GM12878 (cell line): ENCODE data around the gene PPP1R7. TPM values are rescaled to one million over a fixed set of nuclear protein-coding genes. Genes with fewer than 3 reads are reported as not detected.

Source experiments
- ATAC-seq: fragments of 200-7000 bp; cut with Tn5 transposase; 3 replicates; pipeline ENCODE4 v1.9.1; 2020; ENCODE audit warnings: mild to moderate bottlenecking, moderate library complexity
- BruUV-seq: library from RNA; stranded (reverse); fragments of 400-500 nt; replicated peaks from 2 replicates; lab custom pipeline; 2021; lab: Mats Ljungman, UMichigan
- CTCF ChIA-PET: fragments of 300-600 bp; sonication (Branson Sonifier 250); formaldehyde crosslinking; extraction: SDS; loops from one replicate; lab custom pipeline; 2021; ENCODE audit warnings: inconsistent platforms; lab: Yijun Ruan, JAX
- POLR2A ChIA-PET: fragments of 350-600 bp; formaldehyde crosslinking; extraction: SDS; loops from one replicate; lab custom pipeline; 2021; ENCODE audit warnings: inconsistent platforms; lab: Charles Lee
- RAD21 ChIA-PET: fragments of 300-600 bp; sonication (Branson Sonifier 250); formaldehyde crosslinking; loops from one replicate; lab custom pipeline; 2023; ENCODE audit warnings: antibody characterized with exemption; ENCODE audit not compliant: unreplicated experiment; lab: Charles Lee
- SMC1A ChIA-PET: fragments of 300-600 bp; sonication (Branson Sonifier 250); formaldehyde crosslinking; loops from one replicate; lab custom pipeline; 2023; ENCODE audit not compliant: unreplicated experiment, uncharacterized antibody; lab: Charles Lee
- DNase-seq: peaks from one replicate; pipeline ENCODE4 v3.0.0-alpha.2; 2011; ENCODE audit warnings: low read depth, low spot score
- FAIRE-seq: peaks from 3 replicates; lab custom pipeline; 2011; peaks lifted over from hg19 to GRCh38; lab: Jason Lieb, UNC
- H2AFZ ChIP-seq: 2 replicates; pipeline ENCODE4 v1.6.0; 2011; ENCODE audit warnings: low read depth, low read length, control low read depth; ENCODE audit not compliant: control insufficient read depth
- H3K27ac ChIP-seq: 2 replicates; pipeline ENCODE4 v1.5.1; 2011; ENCODE audit warnings: control low read depth; ENCODE audit not compliant: control insufficient read depth, insufficient read depth
- H3K27me3 ChIP-seq, 2 experiments: replicated peaks in 1 of 2; 2 replicates each; pipeline versions ENCODE4 v1.6.0 to v1.6.1; 2011; ENCODE audit warnings: low read length in 1 of 2; ENCODE audit not compliant: control insufficient read depth in 2 of 2, insufficient read depth in 2 of 2
- H3K36me3 ChIP-seq, 2 experiments: 2 replicates each; pipeline ENCODE4 v1.5.1; 2011; ENCODE audit warnings: low read length in 1 of 2; ENCODE audit not compliant: control insufficient read depth in 2 of 2, insufficient read depth in 2 of 2
- H3K4me1 ChIP-seq: 2 replicates; pipeline ENCODE4 v1.6.1; 2011; ENCODE audit warnings: mild to moderate bottlenecking, low read length, moderate library complexity, mixed read lengths; ENCODE audit not compliant: control insufficient read depth, insufficient read depth
- H3K4me2 ChIP-seq: 2 replicates; pipeline ENCODE4 v1.6.0; 2011; ENCODE audit warnings: control low read depth; ENCODE audit not compliant: control insufficient read depth, insufficient read depth
- H3K4me3 ChIP-seq: fragments of 200-600 bp; sonication (generic); 2 replicates; pipeline ENCODE4 v1.5.1; 2016
- H3K79me2 ChIP-seq: 2 replicates; pipeline ENCODE4 v1.6.0; 2011; ENCODE audit warnings: low read length; ENCODE audit not compliant: control insufficient read depth, insufficient read depth
- H3K9ac ChIP-seq: 2 replicates; pipeline ENCODE4 v1.8.0; 2011; ENCODE audit warnings: low read length, control low read depth, mixed read lengths; ENCODE audit not compliant: control insufficient read depth, insufficient read depth
- H3K9me3 ChIP-seq: replicated peaks from 3 replicates; pipeline ENCODE4 v1.5.1; 2011; ENCODE audit warnings: mild to moderate bottlenecking, low read length; ENCODE audit not compliant: control insufficient read depth, insufficient read depth
- H4K20me1 ChIP-seq: 2 replicates; pipeline ENCODE4 v1.6.0; 2011; ENCODE audit not compliant: control insufficient read depth, insufficient read depth
- CBFB ChIP-seq: IDR thresholded peaks from 2 replicates; pipeline ENCODE4 v1.6.1; 2016; ENCODE audit warnings: antibody characterized with exemption, low read depth
- CREB1 ChIP-seq: IDR thresholded peaks from 2 replicates; pipeline ENCODE4 v1.6.1; 2012; ENCODE audit warnings: low read depth, mild to moderate bottlenecking, inconsistent platforms
- EP300 ChIP-seq, 2 experiments: fragments of 150-350 bp in 1 of 2; IDR thresholded peaks; 2 replicates each; pipeline ENCODE4 v1.6.1; 2011 to 2012; ENCODE audit warnings: low read depth in 2 of 2, low read length in 2 of 2, borderline replicate concordance in 1 of 2, improper control_type of control experiment in 1 of 2, inconsistent platforms in 1 of 2; ENCODE audit not compliant: control insufficient read depth in 1 of 2
- GABPA ChIP-seq: IDR thresholded peaks from 2 replicates; pipeline ENCODE4 v1.6.1; 2014; ENCODE audit warnings: antibody characterized with exemption, low read depth, mild to moderate bottlenecking, inconsistent platforms
- HDGF ChIP-seq: fragments of 450-650 bp; IDR thresholded peaks from 2 replicates; pipeline ENCODE4 v1.6.1; 2016; ENCODE audit warnings: antibody characterized with exemption
- IKZF2 ChIP-seq, 2 experiments: fragments of 450-650 bp; IDR thresholded peaks; 2 replicates each; pipeline ENCODE4 v1.6.1; 2017; ENCODE audit warnings: mild to moderate bottlenecking in 2 of 2, moderate library complexity in 2 of 2
- JUNB ChIP-seq: IDR thresholded peaks from 2 replicates; pipeline ENCODE4 v1.6.1; 2016; ENCODE audit warnings: antibody characterized with exemption, mild to moderate bottlenecking
- MEF2B ChIP-seq: fragments of 450-650 bp; IDR thresholded peaks from 2 replicates; pipeline ENCODE4 v1.6.1; 2018; ENCODE audit warnings: mild to moderate bottlenecking, moderate library complexity; ENCODE audit not compliant: partially characterized antibody, poor library complexity, severe bottlenecking
- NR2C2 ChIP-seq: IDR thresholded peaks from 2 replicates; pipeline ENCODE4 v1.6.1; 2011; ENCODE audit warnings: borderline replicate concordance, low read depth; ENCODE audit not compliant: control insufficient read depth, insufficient read length
- PAX8 ChIP-seq: fragments of 450-650 bp; IDR thresholded peaks from 2 replicates; pipeline ENCODE4 v1.6.1; 2017; ENCODE audit warnings: mild to moderate bottlenecking, moderate library complexity
- RELA ChIP-seq: fragments of 450-650 bp; IDR thresholded peaks from 2 replicates; pipeline ENCODE4 v1.8.0; 2014; ENCODE audit warnings: borderline replicate concordance; ENCODE audit not compliant: partially characterized antibody
- RUNX3 ChIP-seq: IDR thresholded peaks from 2 replicates; pipeline ENCODE4 v1.6.1; 2012; ENCODE audit warnings: low read length, inconsistent platforms
- SMC3 ChIP-seq: IDR thresholded peaks from 2 replicates; pipeline ENCODE4 v1.6.1; 2011; ENCODE audit warnings: low read length, improper control_type of control experiment, borderline replicate concordance
- TAF1 ChIP-seq: IDR thresholded peaks from 2 replicates; pipeline ENCODE4 v1.6.1; 2011; ENCODE audit warnings: mild to moderate bottlenecking, low read depth, low read length, borderline replicate concordance
- TCF12 ChIP-seq: IDR thresholded peaks from 2 replicates; pipeline ENCODE4 v1.6.1; 2011; ENCODE audit warnings: low read depth, mild to moderate bottlenecking, low read length
- TCF7 ChIP-seq: IDR thresholded peaks from 2 replicates; pipeline ENCODE4 v1.6.1; 2014; ENCODE audit warnings: antibody characterized with exemption, borderline replicate concordance
- ZNF24 ChIP-seq: fragments of 450-650 bp; IDR thresholded peaks from 2 replicates; pipeline ENCODE4 v1.6.1; 2017; ENCODE audit warnings: antibody characterized with exemption, mild to moderate bottlenecking
- WGBS: methylation state at CpG from one replicate; pipeline ENCODE4 v1.1.6; 2016; ENCODE audit warnings: low lambda C conversion rate; ENCODE audit not compliant: insufficient replicate concordance, insufficient coverage; ENCODE audit errors: missing lambda C conversion rate; 5-methylcytosine and 5-hydroxymethylcytosine counted together
- in situ Hi-C: fragments of 300-500 bp; cut with MboI; formaldehyde crosslinking; loops from 9 replicates; pipeline ENCODE4 v1.14.3; 2018; ENCODE audit warnings: mixed read lengths
- intact Hi-C: fragments of 100-400 bp; cut with micrococcal nuclease; formaldehyde crosslinking; loops from one replicate; pipeline ENCODE4 v1.14.2; 2022; ENCODE audit not compliant: unreplicated experiment
- polyA plus RNA-seq, 11 experiments: library from polyadenylated mRNA; depleted of rRNA in 4 of 11; unstranded in 6 of 11; stranded (reverse) in 5 of 11; fragments of >200 nt; fragmentation: Nextera tagmentation in 4 of 11; fragmentation: Illumina TruSeq in 1 of 11; extraction: Ambion mirVana in 4 of 11; extraction: Trizol in 1 of 11; gene quantifications; 1 replicate in 1 of 11; 2 replicates in 10 of 11; pipeline versions ENCODE4 v1.2.1 to v1.2.3, GENCODE V29; 2011 to 2016; ENCODE audit warnings: inconsistent platforms in 2 of 11, missing spikeins in 2 of 11, low read depth in 1 of 11
- total RNA-seq, 4 experiments: library from RNA; depleted of rRNA in 3 of 4; stranded (reverse); fragments of >200 nt in 3 of 4; fragmentation: Illumina TruSeq in 1 of 4; extraction: Trizol in 1 of 4; gene quantifications; 2 replicates each; pipeline versions ENCODE4 v1.2.1 to v1.2.3, GENCODE V29; 2013 to 2021
- TF ChIP-seq, protein P1 (sequence below): fragments of 450-650 bp; IDR thresholded peaks from 2 replicates; pipeline ENCODE4 v1.6.1; 2018; ENCODE audit warnings: borderline replicate concordance, mild to moderate bottlenecking; ENCODE audit not compliant: partially characterized antibody
- TF ChIP-seq, protein P2 (sequence below): fragments of 450-650 bp; IDR thresholded peaks from 2 replicates; pipeline ENCODE4 v1.6.1; 2016; ENCODE audit warnings: mild to moderate bottlenecking

PPP1R7 gene
- total and polyA plus RNA-seq, 10 of the 15 experiments (the other 5 are each of a cell fraction or from before 2014, with no cell fraction given): 78.5 to 174 (median 93.7) TPM

DNA sequence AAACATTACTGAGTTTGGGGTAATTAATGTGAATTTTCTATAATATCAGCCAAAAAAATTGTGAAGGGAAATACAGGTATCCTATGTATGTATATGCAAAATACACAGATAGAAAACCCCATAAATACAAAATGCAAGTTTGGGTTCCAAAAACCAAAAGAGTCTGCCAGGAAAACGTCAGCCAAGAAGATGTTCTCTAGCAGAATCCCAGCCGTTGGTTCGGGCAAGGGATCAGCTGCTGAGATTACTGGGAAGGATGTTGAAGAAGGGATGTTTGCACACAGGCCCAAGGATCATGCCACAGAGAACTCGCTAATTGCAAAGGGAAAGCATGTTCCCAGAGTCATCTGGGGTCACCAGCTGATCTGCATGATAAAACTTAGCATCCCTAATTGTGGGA, 28.7 kb downstream of the PPP1R7 start (continued):
- TF ChIP-seq, protein P1, sequence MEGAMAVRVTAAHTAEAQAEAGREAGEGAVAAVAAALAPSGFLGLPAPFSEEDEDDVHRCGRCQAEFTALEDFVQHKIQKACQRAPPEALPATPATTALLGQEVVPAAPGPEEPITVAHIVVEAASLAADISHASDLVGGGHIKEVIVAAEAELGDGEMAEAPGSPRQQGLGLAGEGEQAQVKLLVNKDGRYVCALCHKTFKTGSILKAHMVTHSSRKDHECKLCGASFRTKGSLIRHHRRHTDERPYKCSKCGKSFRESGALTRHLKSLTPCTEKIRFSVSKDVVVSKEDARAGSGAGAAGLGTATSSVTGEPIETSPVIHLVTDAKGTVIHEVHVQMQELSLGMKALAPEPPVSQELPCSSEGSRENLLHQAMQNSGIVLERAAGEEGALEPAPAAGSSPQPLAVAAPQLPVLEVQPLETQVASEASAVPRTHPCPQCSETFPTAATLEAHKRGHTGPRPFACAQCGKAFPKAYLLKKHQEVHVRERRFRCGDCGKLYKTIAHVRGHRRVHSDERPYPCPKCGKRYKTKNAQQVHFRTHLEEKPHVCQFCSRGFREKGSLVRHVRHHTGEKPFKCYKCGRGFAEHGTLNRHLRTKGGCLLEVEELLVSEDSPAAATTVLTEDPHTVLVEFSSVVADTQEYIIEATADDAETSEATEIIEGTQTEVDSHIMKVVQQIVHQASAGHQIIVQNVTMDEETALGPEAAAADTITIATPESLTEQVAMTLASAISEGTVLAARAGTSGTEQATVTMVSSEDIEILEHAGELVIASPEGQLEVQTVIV: no peak
- no peak for TF ChIP-seq HDGF
- TF ChIP-seq MEF2B: no peak
- TF ChIP-seq RUNX3: no peak
- no peak for TF ChIP-seq SMC3
- no peak for TF ChIP-seq IKZF2 (IDR thresholded peaks at IDR 0.05)
- no peak for TF ChIP-seq RELA
- TF ChIP-seq GABPA: no peak
- no peak for TF ChIP-seq TAF1

DNA sequence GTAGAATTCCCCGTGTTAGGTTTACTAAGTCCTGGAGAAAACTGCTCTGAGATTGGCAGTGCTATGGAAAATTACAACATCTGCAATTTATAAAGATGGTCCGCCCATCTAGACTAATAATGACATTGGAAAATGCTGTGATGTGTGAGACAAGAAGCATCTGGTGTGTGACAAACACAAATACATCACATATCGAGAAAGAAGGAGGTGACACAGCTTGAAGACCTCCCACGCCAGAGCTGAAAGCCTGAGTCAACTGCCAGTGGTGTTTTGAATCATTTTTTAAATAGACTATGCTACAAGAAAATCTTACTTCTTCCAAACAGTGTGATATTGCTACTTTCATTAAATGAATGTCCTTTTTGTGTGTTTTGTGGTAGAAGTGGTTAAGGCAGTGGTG, 29.6 kb downstream of the PPP1R7 start:
- no peak for DNase-seq
- no peak overlapping the region for H3K27ac ChIP-seq
- peaks cover 1 to 6% of the 10 kb centered on the region in 2 experiments; a peak in 3 of 4 replicates for H3K36me3 ChIP-seq
- in situ Hi-C loops: no loop called here
- no peaks in the 10 kb centered on the region for H3K4me1 ChIP-seq
- no peak overlapping the region for H3K9ac ChIP-seq
- H3K79me2 ChIP-seq: no peaks in the 10 kb centered on the region
- H4K20me1 ChIP-seq: no peaks in the 10 kb centered on the region
- no peaks in the 10 kb centered on the region for H3K27me3 ChIP-seq
- 0% methylated on average over 4 of the region's 4 CpGs for WGBS
- FAIRE-seq: no peak
- no peak overlapping the region for H3K4me2 ChIP-seq
- H2AFZ ChIP-seq: no peak overlapping the region
- no TSS peak for BruUV-seq
- TF ChIP-seq RUNX3: peak; percentile 64
- peak; percentile 80 for TF ChIP-seq JUNB
- no peak for TF ChIP-seq NR2C2
- peak; percentile 57; the same call in 1 of the 2 replicates for TF ChIP-seq CREB1
- TF ChIP-seq ZNF24: no peak
- TF ChIP-seq PAX8: no peak
- TF ChIP-seq TCF7: no peak
- 0 out of 2 replicates have a peak, but pooled peaks have one; percentile 25 for TF ChIP-seq CBFB
- peak in 1 of 2 experiments; percentile 14; a peak in 1 of 4 replicates for TF ChIP-seq EP300 (IDR thresholded peaks at IDR 0.05; ENCODE audit: borderline replicate concordance in 1 of 2, control insufficient read depth in 1 of 2, low read depth in 2 of 2, low read length in 2 of 2)
- 0 out of 2 replicates have a peak, but pooled peaks have one; percentile 41 for TF ChIP-seq TCF12
- TF ChIP-seq, protein P2, sequence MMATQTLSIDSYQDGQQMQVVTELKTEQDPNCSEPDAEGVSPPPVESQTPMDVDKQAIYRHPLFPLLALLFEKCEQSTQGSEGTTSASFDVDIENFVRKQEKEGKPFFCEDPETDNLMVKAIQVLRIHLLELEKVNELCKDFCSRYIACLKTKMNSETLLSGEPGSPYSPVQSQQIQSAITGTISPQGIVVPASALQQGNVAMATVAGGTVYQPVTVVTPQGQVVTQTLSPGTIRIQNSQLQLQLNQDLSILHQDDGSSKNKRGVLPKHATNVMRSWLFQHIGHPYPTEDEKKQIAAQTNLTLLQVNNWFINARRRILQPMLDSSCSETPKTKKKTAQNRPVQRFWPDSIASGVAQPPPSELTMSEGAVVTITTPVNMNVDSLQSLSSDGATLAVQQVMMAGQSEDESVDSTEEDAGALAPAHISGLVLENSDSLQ: 0 out of 2 replicates have a peak, but pooled peaks have one; percentile 9
- TF ChIP-seq, all 136 proteins: peak for 7
- no peak for ATAC-seq
- POLR2A ChIA-PET: interaction anchor here (0.6 to 0.7 kb wide), 2 partner anchors 136 to 358 kb away, joined by 4 to 5 read pairs; no protein-coding TSS in a partner anchor
- intact Hi-C loops: no loop called here
- SMC1A ChIA-PET: no interaction called here
- H3K4me3 ChIP-seq: no peak overlapping the region
- H3K9me3 ChIP-seq: no peaks in the 10 kb centered on the region
- RAD21 ChIA-PET: no interaction called here
- CTCF ChIA-PET: interaction anchor here (1.3 kb wide), 1 partner anchor 101 kb away, joined by 4 read pairs; no protein-coding TSS in a partner anchor
